Anterior cingulate cortex (tissue), 58 donors: Measurements from ENCODE around the gene PLA2G4E.

Experiments used
- DNase-seq, 58 donors: peaks; one replicate each; lab custom pipeline; 2025; lab: John Stamatoyannopoulos, UW

Gene PLA2G4E

DNA sequence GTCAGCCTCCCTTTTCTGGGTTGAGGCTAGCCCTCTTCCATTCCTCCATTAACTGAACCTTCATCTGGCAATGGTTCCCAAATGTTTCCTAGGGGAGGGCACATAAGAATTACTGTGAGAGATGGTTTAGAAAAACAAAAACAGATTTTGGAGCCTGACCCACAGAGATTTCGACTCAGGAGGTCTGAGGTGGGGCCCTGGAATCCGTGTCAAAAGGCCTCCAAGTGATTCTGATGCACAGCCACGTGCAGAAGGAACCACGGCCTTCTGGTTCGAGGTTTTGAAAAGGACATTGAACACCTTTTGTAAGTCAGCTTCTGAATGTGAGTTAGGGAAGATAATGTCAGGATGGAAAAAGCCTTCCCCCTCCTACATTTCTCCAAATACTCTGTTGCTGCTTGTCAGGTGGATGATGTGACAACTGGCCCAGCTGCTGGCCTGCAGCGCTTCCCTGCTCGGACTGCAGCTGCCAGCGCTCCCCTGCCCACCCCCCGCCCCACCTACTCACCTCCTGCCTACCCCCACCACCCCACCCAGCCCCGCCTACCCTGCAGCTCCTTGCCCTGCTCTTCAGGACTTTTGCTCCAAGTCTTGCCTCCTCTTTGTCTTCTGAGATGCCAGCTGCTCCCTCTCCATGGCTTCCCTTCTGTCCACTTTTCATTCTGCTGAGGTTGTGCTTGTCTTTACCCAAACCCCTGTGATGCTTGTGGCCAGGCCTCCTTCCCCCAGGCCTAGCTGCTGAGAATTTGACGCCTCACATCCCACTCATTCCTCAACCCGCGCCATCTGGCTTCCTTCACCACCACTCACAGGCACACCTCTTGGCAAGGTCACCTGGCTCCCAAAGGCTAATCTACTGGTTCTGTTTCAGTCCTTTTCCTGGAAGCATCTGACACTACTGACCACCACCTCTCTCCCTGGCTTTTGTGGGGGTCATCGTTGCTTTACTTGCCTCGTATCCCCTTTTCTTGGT lies 55.1 kb downstream of the PLA2G4E start:
- no peak for DNase-seq

- DNase-seq = no peak
Measured at GRCh38 chr15:41961595-41962202, 59.1 kb downstream of the PLA2G4E start.

- DNase-seq = no peak
Measured at GRCh38 chr15:41961001-41961518, 59.8 kb downstream of the PLA2G4E start.

- DNase-seq = no peak
Measured at GRCh38 chr15:41958002-41958420, 62.8 kb downstream of the PLA2G4E start.

GRCh38 chr15:41957021-41957897 lies 63.6 kb downstream of the PLA2G4E start:
- no peak for DNase-seq

- no peak for DNase-seq
Measured at GRCh38 chr15:41955807-41956525, 64.9 kb downstream of the PLA2G4E start.

DNA sequence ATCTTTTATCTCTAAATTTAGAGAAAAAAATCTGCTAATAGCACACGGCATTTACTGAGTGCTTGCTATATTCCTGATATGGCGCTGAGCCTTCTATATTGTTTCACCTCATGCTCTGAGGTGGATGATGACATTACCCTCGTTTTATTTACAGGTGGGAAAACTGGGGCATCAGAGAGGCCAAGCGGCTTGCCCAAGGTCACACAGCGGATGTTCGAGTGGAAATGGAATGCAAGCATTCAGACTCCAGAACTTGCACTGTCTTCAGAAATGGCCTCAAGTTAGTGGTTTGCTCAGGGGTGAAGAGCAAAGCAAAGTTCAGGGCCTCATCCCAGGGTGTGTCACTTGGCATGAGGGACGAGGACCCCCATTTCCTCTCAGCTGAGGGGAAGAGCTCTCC lies 65.7 kb downstream of the PLA2G4E start:
- no peak for DNase-seq

GRCh38 chr15:41954036-41954435 lies 66.8 kb downstream of the PLA2G4E start:
- no peak for DNase-seq

DNA sequence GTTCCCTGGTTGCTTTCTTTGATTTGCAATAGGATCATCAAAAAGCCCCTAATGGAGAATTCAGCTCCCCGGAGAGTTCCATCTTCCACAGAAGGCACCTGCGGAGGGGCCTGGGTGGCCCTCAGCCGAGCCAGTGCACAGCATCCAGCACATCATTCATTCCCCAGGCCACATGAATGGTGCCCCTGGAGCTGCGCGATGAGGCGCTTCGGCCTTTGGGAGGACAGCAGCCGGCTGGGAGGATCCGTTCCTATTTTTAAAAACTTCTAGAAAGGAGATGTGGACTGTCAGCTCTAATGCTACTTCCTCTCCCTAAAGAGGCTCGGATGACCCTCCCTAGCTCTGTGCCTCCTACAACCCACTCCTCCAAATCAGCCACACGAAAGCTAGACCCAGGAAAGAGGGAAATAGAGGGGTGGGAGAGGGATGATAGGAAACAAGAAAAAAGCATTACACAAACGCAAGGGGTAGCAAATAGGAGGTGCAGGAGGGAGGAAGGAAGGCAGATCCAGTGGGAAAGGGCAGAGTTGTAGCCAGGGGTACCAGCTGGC lies 68.8 kb downstream of the PLA2G4E start:
- no peak for DNase-seq

GRCh38 chr15:41951571-41951970 lies 69.3 kb downstream of the PLA2G4E start:
- DNase-seq = no peak

DNA sequence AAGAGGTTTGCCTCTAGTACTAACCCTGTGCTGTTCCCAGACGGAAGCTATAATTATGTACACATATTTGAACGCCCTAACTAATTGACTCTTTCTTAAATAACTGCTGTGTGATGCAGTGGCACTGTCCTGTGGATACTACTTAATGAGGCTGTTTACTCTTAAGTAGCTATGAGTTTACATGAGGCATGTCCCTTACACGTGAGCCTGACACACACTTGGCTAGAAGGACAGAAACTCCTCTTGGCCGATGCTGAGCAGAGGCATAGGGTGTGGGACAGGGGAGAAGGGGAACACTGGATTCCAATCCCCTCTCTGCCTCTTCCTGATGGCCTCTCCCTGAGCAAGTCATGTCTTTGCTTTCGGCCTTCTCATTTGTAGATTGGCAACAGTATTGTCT lies 70.4 kb downstream of the PLA2G4E start:
- no peak for DNase-seq

DNA sequence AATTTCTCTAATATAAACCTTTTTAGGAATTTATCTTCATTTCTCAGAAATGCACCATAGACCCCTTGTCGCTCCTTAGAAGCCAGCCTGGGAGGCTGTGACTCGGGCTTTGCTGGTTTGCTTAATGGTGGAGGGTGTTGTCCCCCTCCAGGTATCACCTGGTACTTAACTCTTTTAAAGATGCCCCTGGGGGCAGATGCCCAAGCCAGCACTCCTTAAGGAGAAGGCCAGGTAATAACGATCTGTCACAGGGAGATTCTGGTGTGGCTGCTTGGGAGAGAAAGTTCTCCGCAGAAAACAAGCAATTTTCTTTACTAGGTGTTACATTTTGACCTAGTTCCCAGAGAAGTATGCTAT lies 70.7 kb downstream of the PLA2G4E start:
- no peak for DNase-seq

DNA sequence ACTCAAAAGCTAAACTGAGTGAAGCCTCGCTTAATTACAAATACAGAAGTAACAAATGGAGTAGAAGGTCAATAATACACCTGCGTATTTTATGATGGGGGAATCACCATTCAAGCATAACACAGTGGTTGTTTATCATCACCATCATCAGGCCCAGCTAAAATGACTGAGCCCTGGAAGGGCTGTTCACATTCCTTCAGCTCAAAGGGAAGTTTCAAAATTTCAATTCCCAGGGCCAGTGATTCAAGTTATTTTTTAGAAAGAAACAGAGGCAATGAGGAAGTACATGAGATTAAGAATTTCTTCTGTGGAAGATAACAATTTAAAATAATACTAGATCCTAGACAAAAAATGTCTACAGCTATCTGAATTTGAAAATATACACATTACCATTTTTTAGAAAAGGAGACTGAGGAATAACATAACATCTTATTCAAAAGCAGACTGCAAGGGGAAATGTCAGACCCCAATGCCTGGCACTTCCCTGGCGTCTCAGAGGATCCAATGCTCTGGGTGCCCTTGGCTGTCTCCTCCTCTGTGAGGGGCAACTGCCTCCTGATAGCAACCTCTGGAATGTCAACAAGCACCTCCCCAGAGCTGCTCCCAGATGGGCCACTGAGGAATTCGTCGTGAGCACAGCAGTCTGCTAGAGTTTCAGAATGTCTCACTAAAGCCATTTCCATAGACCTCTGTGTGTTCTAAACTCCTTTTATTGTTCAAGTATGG lies 71.3 kb downstream of the PLA2G4E start:
- no peak for DNase-seq

GRCh38 chr15:41948490-41948889 lies 72.4 kb downstream of the PLA2G4E start:
- DNase-seq = no peak

- no peak for DNase-seq
Measured at GRCh38 chr15:41946970-41947369, 73.9 kb downstream of the PLA2G4E start.

DNA sequence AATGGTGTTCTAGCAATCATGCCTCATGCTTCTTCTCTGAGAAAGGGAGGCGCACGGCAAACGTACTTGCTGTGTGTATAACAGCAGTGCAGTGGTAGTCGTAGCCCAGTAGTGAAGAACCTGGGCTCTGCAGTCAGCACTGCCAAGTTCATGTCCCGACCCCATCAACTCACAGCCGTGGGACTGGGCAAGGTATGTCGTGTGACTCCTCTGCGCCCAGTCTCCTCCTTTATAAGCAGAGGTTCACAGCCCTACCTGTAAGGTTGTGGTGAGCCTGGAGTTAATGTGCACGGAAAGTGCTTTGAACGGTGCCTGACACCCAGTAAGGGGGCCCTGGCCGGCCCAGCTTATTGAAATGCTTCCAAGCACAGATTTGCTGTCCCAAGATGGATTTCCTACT lies 75.1 kb downstream of the PLA2G4E start:
- DNase-seq = no peak

GRCh38 chr15:41945221-41945620 lies 75.6 kb downstream of the PLA2G4E start:
- DNase-seq = no peak

GRCh38 chr15:41944313-41944940 lies 76.4 kb downstream of the PLA2G4E start:
- DNase-seq = no peak
